ENCODE measurements around the gene KAZN.

- TF ChIP-seq CTCF (IDR thresholded peaks at IDR 0.05; ENCODE audit: low read length) (no peak), EZH2 (IDR thresholded peaks at IDR 0.05; ENCODE audit: borderline replicate concordance, low read length) (no peak)
These were observed 441.4 kb downstream of the KAZN start for GRCh38 chr1:15039901-15040300.
